ENCODE results near the gene YBEY. TPM values are rescaled to one million over a fixed set of nuclear protein-coding genes. Genes with fewer than 3 reads are reported as not detected.

Gene YBEY
- total and polyA plus RNA-seq, 2 donors (not counting 3 experiments of a cell fraction or from before 2014, with no cell fraction given) = 6.1 to 15.3 TPM

- H3K79me2 ChIP-seq (ENCODE audit: control insufficient read depth, insufficient read depth, low read length) = no peaks in the 10 kb centered on the region
- no peak overlapping the region for H3K27ac ChIP-seq (ENCODE audit: insufficient read depth, low read depth, low read length)
- POLR2A ChIA-PET = no interaction called here
- no peak overlapping the region for H3K4me2 ChIP-seq (ENCODE audit: insufficient read depth, low read length)
- TF ChIP-seq EZH2 (IDR thresholded peaks at IDR 0.05; ENCODE audit: borderline replicate concordance, low read depth, low read length, severe bottlenecking) (no peak), JUN (IDR thresholded peaks at IDR 0.05; ENCODE audit: borderline replicate concordance, insufficient read depth, insufficient read length, low read depth) (no peak), CTCF (IDR thresholded peaks at IDR 0.05; ENCODE audit: extremely low read depth in 1 of 2, insufficient read depth in 1 of 2, low read depth in 1 of 2, low read length in 2 of 2) (no peak), GATA2 (IDR thresholded peaks at IDR 0.05; ENCODE audit: insufficient read depth, insufficient read length, low read depth, low read length) (no peak), FOS (IDR thresholded peaks at IDR 0.05; ENCODE audit: borderline replicate concordance, insufficient read depth, low read length) (no peak), POLR2AphosphoS5 (IDR thresholded peaks at IDR 0.05; ENCODE audit: insufficient read depth, low read depth, low read length) (no peak), POLR2A (IDR thresholded peaks at IDR 0.05; ENCODE audit: low read depth, low read length) (no peak), MYC (IDR thresholded peaks at IDR 0.05; ENCODE audit: low read depth, low read length) (no peak)
- CTCF ChIA-PET = interaction anchor here (0.7 to 1.1 kb wide), 2 partner anchors 94 to 1429 kb away, joined by 3 read pairs; no protein-coding TSS in a partner anchor
- H3K9ac ChIP-seq (replicated peaks; ENCODE audit: extremely low read depth, insufficient read depth, low read length) = no peak overlapping the region
- H3K4me3 ChIP-seq (replicated peaks in 1 of 3; ENCODE audit: insufficient read depth in 1 of 3, low read depth in 1 of 3, low read length in 3 of 3) = no peak overlapping the region
- H4K20me1 ChIP-seq (replicated peaks; ENCODE audit: control insufficient read depth, extremely low read depth, insufficient read depth, low read length) = no peaks in the 10 kb centered on the region
- H3K27me3 ChIP-seq (ENCODE audit: control insufficient read depth in 2 of 2, insufficient read depth in 2 of 2, low read length in 2 of 2) = no peaks in the 10 kb centered on the region
- no TSS peak for BruUV-seq (replicated peaks)
- H3K4me1 ChIP-seq (ENCODE audit: control insufficient read depth, extremely low read depth, insufficient read depth, low read length) = no peaks in the 10 kb centered on the region
- no peaks in the 10 kb centered on the region for H3K9me1 ChIP-seq (replicated peaks; ENCODE audit: control insufficient read depth, extremely low read depth, insufficient read depth, low read length)
- DNase-seq (ENCODE audit: low read depth, low spot score) (no peak), FAIRE-seq (no peak)
- intact Hi-C loops (cut with micrococcal nuclease) (no loop called here), dilution Hi-C loops (cut with MboI; ENCODE audit: extremely low pct_ligation_motif_present, low sequenced_read_pairs) (no loop called here)
- peaks cover 26 to 34% of the 10 kb centered on the region in 2 experiments for H3K36me3 ChIP-seq (ENCODE audit: control insufficient read depth in 2 of 2, extremely low read depth in 1 of 2, insufficient read depth in 2 of 2, low read length in 2 of 2)
- H2AFZ ChIP-seq (ENCODE audit: low read depth, low read length) = no peak overlapping the region
- H3K9me3 ChIP-seq (replicated peaks; ENCODE audit: control insufficient read depth, insufficient read depth, low read length) = no peaks in the 10 kb centered on the region
Measured at GRCh38 chr21:46237474-46237873, 48.7 kb upstream of the YBEY start.
